ENCODE results near the gene ASB3.
"Not testable (repeated sequence)": the region's sequence is repeated elsewhere in the genome, so short reads cannot be mapped to it uniquely, and the experiment has no call there.

ASB3 gene, protein sequence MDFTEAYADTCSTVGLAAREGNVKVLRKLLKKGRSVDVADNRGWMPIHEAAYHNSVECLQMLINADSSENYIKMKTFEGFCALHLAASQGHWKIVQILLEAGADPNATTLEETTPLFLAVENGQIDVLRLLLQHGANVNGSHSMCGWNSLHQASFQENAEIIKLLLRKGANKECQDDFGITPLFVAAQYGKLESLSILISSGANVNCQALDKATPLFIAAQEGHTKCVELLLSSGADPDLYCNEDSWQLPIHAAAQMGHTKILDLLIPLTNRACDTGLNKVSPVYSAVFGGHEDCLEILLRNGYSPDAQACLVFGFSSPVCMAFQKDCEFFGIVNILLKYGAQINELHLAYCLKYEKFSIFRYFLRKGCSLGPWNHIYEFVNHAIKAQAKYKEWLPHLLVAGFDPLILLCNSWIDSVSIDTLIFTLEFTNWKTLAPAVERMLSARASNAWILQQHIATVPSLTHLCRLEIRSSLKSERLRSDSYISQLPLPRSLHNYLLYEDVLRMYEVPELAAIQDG

DNA sequence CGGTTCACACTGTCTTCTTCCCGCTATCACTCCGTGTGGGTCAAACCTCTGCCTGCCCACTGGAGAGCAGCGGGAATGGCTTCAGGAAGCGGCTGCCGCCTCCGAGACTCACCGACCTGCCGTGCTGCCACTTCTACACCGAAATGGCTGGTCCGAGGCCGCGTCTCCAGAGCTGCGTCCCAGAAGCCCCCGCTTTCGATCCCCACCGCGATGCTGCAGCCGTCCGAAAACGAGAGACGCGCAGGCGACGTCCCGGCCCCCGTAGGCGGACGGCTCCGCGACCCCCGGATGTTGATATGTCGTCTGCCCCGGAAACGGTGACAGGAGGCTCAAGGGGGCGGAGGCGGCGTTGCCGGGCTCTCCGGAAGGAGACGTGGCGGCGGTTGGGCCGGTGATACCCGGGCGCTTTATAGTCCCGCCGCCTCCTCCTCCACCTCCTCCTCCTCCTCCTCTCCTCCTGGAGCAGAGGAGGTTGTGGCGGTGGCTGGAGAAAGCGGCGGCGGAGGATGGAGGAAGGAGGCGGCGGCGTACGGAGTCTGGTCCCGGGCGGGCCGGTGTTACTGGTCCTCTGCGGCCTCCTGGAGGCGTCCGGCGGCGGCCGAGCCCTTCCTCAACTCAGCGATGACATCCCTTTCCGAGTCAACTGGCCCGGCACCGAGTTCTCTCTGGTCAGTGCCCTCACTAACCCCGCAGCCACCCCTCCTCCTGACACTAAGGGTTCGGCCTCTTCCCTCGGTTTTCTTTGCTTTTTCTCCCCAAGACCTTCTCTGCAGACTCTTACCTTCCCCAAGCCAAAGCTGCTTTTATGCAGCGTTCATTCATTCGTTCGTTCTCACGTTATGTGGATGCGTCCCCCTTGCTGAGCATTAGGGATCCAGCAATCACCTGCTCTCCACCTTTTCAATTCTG, at the start of gene ASB3, which contains the start of gene ERLEC1:
Gene ASB3 (minus strand): TSS at position 249 of the 909 bp plus-strand sequence. CDS start 21,381 bp downstream, outside the sequence.
Gene ERLEC1 (plus strand): TSS at position 340 of the 909 bp plus-strand sequence. CDS start 167 bp downstream, at position 507.
- DNase-seq (ENCODE audit: low spot score) = peak; percentile 88

DNA sequence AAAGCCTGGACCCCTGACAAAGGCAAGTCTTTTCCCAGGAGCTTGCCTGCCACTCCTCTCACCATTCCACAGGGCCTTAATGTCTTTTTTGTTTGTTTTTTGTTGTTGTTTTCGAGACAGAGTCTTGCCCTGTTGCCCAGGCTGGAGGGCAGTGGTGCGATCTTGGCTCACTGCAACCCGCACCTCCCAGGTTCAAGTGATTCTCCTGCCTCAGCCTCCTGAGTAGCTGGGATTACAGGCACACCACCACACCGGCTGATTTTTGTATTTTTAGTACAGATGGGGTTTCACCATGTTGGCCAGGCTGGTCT, 43.2 kb upstream of the ASB3 start:
- DNase-seq (ENCODE audit: low spot score) = not testable (repeated sequence)

DNA sequence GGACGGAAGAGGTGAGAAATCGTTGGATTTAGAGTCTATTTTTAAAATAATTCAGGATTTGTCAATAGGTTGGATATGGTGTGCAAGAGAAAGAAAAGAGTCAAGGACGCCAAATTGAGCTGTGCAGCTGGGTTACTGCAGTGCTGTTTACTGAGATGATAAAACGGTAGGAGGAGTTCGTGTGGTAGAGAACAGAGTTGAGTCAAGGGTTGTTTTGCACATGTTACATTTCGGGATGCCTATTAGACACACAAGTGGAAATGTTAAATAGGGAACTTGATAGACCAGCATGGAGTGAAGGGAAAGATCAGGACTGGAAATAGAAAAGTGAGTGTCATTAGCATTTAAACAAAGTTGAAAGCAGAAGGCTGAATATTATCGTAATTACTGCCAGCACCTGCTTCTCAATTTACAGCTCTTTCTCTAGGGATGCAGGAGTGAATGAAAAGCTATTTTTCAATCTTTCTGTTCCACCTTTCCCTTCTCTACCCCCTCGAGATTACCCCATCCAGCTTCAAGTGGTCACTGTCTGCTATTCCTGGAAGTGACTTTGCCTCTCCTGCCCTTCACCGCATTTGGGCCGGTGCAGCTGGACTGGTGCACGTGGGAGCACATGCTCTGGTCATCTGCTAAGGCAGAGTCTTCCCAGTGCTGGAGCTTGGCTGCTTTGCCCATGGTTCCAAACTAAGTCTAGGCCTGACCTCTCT, 42.7 kb upstream of the ASB3 start:
- DNase-seq (ENCODE audit: low spot score) = no peak

DNA sequence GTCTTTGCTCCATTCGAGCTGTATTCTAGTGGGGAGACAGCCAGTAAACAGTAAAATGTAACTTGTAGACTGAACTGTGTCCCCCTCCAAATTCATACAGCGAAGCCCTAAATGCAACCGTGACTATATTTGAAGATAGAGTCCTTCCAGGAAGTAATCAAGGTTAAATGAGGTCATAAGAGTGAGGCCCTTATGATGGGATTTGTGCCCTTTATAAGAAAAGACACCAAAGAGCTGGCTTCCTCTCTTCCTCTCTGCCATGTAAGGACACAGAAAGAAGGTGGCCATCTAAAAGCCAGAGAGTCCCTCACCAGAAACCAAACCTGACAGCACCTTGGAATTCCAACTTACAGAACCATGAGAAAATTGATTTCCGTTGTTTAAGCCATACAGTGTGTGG, 41.6 kb upstream of the ASB3 start:
- no peak for DNase-seq (ENCODE audit: low spot score)

DNA sequence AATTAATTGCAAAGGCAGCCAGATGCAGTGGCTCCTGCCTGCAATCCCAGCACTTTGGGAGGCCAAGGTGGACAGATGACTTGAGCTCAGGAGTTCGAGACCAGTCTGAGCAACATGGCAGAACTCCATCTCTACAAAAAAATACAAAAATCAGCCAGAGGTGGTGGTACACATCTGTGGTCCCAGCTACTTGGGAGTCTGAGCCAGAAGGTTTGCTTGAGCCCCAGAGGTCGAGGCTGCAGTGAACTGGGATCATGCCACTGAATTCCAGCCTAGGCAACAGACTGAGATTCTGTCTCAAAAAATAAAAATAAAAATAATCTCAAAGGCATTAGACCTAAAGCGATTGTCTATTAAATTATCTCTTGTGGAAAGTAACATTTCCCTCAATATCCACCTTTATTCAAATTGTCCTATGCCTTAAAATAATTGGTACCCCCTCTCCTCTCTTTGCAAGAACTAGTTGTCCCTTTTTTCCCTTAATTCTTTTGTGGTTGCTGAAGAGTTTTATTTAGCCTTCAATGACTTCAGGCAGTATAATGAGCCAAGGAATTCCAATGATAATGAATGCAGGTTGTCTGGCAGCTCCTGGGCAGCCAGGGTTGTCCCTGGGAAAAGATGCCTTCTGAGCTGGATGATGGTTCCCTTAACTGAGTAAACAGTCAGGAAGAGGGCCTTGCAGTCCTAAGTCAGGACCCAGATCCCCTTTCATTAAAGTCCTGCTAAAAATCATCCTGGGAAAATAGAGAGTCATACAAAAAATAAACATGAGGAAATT, 40.8 kb upstream of the ASB3 start:
- peak; percentile 19 for DNase-seq (ENCODE audit: low spot score)

DNA sequence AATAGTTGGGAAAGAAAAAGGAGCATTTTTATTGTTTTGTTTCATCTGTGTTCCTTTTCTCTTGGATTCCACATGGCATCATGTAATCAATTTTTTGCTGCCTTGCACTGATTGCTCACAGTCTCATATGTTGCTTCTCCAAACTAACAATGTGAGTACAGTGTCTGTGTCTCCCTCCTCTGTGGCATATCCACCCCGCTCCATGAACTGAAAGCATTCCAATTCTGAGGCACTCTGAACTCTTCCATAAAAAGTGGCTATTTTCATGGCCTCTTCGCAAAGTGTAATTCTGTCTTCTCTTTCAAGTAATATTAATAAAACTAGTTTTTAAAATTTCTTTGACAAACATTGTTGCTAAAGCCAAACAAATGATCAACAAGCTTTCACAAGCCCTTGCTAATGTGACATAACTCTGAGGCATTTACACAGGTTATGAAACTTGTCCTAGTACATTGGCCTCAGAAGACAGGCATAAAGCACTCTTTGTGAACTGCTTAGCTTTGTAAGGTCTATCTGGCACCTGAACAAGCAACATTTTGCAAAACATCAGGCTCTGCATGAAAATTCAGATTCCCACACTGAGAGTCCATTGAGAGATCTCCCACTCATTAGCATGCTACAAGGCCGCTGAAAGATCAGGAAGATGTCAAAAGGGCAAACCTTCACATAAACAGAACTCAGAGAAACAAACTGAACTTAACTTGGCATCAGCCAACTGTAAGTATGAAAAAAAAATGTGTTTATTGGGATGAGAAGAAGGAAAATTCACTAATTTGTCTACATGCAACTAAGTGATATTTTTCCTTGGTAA, 40.0 kb upstream of the ASB3 start:
- DNase-seq (ENCODE audit: low spot score) = peak; percentile 71

DNA sequence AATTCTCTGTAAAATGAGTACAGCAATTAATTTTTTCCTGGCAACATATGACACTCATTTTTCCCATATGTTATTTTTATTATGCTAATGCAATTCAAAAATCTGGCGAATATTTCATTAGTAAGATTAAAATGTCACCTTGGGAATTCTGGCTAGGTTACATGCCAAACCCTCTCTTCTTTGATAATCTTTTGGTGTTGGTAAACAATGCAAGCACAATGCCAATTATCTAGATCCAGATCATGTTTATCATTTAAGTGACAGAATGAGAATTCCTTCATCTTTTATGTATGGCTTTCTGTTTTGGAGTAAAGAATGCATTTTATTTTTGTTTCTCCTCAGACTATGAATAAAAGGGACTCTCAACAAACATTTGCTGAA, 39.3 kb upstream of the ASB3 start:
- DNase-seq (ENCODE audit: low spot score) = no peak

DNA sequence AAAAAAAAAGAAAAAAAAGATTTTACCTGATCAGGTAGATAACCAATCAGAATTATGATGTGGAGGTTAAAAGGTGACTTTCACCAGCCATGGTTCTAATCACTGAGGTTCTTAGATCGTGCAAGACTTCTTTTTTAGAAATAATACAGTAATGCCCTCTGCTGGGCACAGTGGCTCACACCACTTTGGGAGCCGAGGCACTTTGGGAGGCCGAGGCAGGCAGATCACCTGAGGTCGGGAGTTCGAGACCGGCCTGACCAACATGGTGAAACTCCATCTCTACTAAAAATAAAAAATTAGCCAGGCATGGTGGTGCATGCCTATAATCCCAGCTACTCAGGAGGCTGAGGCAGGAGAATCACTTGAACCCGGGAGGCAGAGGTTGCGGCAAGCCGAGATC, 36.9 kb upstream of the ASB3 start:
- DNase-seq (ENCODE audit: low spot score) = not testable (repeated sequence)

DNA sequence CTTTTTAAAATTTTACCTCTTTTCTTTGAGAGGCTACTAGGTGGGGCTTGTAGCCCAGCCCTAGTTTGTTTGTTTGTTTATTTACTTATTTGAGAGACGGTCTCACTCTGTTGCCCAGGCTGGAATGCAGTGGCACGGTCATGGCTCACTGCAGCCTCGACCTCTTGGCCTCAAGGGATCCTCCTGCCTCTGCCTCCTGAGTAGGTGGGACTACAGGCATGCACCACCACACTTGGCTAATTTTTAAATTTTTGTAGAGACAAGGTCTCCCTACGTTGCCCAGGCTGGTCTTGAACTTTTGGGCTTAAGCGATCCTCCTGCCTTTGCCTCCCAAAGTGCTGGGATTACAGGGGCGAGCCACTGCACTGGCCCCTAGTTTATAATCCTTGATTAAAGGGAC, 35.1 kb upstream of the ASB3 start:
- no peak for DNase-seq (ENCODE audit: low spot score)

DNA sequence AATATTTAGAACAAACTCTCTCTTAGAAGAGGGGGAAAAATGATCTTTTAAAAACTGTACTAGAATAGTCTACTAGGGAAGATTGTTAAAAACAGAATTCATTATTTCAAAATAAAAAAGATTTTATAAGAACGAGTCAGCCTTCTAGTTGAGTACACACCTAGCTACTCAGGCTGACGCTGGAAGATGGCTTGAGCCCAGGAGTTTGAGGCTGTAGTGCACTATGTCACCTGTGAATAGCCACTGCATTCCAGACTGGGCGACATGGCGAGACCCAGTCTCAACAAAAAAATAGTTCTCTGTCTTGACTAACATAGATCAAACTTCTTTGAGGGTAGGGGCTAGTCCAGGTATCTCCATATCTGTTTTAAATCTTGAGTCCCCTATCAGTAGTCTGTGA, 34.0 kb upstream of the ASB3 start:
- DNase-seq (ENCODE audit: low spot score) = no peak

DNA sequence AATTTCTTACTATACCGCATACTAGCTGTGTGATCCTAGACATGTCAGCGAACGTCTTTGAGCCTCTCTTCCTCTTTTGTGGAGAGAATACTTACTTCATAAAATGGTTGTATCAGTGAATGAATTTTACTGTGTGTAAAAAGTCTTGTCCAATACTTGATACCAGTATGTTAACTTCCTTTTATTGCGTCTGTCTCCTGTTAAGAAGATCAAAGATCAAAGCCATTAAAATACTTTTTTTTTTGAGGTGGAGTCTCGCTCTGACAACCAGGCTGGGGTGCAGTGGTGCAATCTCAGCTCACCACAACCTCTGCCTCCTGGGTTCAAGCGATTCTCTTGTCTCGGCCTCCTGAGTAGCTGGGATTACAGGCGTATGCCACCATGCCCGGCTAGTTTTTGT, 33.3 kb upstream of the ASB3 start:
- no peak for DNase-seq (ENCODE audit: low spot score)

DNA sequence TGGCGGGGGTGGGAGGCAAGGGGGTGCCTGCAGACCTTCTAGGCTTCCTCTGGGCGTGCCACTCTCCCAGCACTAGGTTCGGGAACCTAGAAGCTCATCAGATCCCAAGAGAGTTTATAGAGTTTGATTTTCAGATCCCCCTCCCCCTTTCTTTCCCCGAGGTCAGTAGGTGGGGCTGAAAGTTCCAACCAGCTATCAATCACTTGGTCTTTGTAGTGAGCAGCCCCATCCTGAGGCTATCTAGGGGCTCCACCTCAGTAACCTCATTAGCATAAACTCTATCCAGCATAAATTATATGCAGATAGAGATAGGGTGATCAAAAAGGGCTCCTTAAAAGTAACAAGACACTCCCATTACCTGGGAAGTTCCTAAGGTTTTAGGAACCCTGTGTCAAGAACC, 32.9 kb upstream of the ASB3 start:
- DNase-seq (ENCODE audit: low spot score) = no peak

DNA sequence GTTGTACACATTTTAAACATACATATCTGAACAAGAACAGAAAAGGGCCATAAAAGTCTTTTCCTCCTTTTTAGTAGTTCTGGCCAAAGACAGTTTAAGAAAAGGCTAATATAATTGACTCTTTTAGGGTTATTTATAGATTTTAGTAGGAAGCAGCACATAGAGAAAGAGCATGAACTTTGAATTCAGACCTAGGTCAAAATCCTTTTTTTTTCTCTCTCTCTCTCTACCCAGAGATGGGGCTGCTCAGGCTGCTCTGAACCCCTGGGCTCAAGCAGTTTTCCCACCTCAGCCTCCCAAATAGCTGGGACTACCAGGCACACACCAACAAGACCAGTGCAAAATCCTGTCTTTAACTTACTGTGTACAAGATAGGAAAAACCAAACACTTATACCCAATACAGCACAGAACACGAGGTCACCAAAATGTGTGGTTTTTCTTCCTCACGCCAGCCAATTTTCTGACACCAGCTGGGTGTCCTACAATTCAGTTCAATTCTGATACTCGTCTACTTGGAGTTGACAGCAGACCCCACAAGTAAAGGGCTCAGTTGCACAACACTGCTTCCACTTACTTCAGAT, 32.2 kb upstream of the ASB3 start:
- DNase-seq (ENCODE audit: low spot score) = no peak

DNA sequence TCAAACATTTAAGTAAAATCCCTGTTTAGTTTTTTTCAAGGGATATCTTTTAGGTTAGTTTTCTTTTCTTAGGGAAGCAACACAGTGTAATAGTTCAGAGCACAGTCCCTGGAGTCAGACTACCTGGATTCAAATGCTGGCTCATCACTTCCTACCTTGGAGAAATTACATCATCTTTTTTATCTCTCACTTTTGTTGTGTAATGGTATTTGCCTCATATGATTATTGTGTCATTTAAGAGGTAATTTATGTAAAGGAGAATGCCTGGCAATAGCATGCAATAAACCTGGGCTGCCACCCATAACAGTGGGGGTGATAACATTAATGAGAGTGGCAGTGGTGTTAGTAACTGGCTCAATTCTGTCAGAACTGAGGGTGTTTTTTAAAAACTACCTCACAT, 26.4 kb upstream of the ASB3 start:
- peak; percentile 7 for DNase-seq (ENCODE audit: low spot score)

DNA sequence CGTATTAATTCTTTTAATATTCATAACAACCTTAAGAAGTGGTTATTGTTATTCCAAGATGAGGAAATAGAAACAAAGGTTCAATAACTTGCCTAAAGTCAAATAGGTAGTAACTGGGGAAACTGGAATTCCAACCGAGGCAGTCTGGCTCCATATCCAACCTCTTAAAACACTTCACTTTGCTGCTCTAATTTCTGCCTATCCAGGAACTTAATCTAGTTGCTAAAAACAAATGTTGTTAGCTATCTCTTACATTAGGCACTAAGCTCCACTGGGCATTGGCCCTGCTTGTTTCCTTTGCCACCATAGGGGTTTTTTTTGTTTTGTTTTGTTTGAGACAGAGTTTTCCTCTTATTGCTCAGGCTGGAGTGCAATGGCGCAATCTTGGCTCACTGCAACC, 24.8 kb upstream of the ASB3 start:
- no peak for DNase-seq (ENCODE audit: low spot score)

DNA sequence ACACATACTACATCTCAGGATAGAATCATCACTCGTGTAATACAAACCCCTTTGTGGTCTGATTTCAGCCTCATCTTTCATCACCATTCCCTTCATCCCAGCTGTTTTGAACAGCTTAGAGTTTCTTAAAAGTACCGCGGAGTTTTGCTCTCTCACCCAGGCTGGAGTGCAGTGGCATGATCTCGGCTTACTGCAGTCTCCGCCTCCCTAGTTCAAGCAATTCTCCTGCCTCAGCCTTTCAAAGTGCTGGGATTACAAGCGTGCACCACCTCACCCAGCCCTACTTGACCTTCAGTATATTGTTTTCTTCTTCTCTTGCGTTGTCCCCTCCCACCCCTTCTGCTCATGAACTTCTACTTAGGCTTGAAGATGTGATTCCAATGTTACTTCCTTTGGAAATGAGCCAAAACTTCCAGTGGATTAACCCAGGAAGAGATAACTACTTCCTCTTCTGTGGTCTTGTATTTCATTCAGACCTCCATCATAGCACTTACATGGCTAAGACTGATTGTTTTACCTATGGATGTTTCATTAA, 15.9 kb upstream of the ASB3 start:
- DNase-seq (ENCODE audit: low spot score) = no peak

DNA sequence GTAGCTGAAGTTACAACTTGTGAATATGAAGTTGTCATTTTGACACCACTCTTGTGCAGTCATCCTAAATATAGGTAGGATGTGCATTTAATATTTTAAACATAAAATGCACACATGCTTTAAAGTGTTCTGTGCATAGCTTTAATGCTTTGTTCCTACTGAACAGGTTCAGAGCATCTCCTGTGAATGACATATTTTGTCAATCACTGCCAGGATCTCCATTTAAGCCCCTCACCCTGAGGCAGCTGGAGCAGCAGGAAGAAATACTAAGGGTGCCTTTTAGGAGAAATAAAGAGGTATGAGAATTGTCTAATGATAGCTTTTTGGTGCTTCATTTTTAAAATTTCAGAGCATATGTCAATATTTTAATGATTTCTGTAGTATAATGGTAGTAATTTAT, 14.8 kb upstream of the ASB3 start:
- no peak for DNase-seq (ENCODE audit: low spot score)

DNA sequence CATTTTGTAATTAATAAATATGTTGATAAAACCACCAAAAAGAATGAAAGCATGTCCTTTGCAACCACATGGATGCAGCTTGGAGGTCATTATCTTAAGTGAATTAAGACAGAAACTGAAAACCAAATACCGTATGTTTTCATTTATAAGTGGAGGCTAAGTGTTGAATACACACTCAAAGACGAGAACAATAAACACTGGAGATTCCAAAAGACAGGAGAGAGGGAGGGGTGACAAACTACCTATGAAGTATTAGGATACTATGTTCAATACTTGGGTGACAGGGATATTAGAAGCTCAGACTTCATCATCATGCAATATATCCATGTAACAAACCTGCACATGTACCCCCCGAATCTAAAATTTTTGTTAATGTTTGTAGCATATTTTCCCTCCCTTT, 7.1 kb upstream of the ASB3 start:
- no peak for DNase-seq (ENCODE audit: low spot score)

DNA sequence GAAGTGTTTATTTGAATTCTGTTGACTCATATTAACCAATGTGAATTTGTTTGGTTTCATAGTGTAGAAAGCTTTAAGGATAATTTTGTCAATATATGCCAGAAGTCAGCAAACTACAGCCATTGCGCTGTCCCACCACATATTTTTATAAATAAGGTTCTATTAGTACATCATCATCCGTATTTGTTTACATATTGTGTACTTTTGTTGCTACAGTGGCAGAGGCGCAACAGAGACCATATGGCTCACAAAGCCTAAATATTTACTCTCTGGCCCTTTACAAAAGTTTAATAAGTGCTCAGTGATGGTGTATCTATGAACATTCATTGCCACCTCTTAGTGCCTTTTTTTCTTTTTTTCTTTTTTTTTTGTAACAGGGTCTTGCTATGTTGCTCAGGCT, 6.5 kb upstream of the ASB3 start:
- no peak for DNase-seq (ENCODE audit: low spot score)

Measured in putamen (tissue), 1 donor.